Retina (tissue), 1 donor: ENCODE data around the gene ENKUR.
"Not testable (repeated sequence)": the region's sequence is repeated elsewhere in the genome, so short reads cannot be mapped to it uniquely, and the experiment has no call there.

Experiments used
- DNase-seq: peaks from one replicate; pipeline ENCODE4 v3.0.0-alpha.2; 2016

ENKUR gene

GRCh38 chr10:24969841-24970281, 46.1 kb downstream of the ENKUR start:
- DNase-seq = no peak

DNA sequence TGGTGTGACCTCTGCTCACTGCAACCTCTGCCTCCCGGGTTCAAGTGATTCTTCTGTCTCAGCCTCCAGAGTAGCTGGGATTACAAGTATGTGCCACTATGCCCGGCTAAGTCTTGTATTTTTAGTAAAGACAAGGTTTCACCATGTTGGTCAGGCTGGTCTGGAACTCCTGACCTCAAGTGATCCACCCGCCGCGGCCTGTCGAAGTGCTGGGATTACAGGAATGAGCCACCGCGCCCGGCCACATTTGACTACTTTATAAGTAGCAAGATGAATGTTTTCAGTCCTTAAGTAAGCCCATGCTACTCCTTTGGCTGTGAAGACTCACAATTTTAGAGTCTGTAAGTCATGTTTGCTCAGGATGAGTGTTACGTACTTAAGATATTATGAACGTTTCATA, 47.0 kb downstream of the ENKUR start:
- DNase-seq = not testable (repeated sequence)

DNA sequence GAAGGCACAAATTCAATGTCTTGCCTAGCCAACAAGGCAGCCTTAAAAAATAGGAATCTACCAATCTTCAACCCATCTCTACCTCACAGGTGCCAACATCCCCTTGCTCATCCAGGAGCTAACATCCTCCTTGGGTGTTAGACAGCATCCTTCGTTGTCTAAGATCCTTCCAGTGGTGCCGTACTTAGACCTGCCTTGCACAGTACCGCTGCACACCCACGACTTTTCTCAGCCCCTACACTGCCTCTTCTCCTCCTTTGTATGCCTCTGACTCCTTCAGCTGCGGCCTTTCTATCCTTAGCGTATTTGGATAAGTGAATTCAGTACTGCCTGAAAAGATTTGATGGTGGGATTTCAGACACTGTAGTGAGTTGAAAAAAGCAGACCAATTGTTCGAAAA, 47.6 kb downstream of the ENKUR start:
- DNase-seq = no peak

DNA sequence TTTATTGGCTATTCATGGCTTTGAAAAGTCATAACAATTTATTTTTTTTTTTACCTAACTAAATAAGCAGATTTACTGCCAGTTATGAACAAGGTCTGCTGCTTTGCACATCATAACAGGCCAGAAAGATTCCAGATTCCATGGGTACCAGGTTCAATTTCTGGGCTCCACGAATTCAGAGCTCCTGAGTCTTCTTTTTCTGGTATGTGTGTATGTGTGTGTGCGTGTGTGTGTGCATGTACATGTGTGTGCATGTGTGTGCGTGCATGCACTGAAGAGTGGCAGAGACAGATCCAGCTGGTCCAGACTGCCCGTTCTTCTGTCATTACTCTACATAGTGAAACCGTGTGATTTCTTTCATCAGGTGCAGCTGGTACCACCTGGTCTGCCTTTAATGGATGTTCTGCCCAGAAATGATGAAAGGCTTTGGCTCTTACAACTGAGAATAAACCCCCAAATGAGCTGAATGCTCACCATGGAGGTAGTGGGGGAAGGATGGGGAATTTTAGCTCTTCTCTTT, 48.9 kb downstream of the ENKUR start:
- DNase-seq = no peak

DNA sequence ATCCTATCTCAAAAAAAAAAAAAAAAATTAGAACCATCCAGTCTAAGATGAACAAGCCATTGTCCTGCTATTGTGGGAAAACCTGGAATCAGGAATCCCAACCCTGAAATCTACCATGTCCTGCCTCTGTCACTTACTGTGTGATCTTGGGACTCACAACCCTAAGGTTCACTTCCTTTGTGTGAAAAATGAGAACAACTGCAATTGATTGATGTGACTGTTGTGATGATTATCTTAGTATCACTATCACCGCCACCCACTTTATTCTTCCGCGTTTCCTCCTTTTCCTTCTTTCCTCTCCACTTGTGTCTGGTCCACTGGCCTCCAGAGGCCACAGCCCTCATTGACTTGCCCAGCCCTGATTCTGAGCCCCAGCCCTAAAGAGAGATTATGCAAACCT, 50.9 kb downstream of the ENKUR start:
- DNase-seq = no peak

DNA sequence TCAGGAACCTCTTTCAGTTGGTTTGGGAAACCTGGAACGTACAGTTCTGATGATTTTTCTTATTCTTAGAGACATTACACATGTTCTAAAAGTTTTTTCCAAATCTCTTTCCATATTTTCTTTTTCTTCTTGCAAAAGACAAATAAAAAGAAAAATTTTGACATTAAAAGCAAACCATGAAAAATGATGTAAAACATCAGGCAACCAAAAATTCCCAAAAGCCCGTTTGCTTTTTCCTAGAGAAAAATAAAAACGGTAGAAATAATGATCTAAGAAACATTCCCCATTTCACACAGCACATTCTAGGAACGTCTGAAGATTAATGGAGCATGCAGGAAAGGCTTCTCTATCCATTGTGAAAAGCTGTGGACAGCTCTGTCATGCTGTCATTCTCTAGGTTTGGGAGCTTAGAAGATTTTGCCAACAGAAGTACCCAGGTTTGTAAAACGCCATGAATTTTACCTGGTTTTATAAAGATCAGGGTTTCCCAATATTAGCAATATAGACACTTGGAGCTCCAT, 52.4 kb downstream of the ENKUR start:
- peak; percentile 56 for DNase-seq

GRCh38 chr10:24962995-24963394, 53.0 kb downstream of the ENKUR start:
- DNase-seq = no peak

DNA sequence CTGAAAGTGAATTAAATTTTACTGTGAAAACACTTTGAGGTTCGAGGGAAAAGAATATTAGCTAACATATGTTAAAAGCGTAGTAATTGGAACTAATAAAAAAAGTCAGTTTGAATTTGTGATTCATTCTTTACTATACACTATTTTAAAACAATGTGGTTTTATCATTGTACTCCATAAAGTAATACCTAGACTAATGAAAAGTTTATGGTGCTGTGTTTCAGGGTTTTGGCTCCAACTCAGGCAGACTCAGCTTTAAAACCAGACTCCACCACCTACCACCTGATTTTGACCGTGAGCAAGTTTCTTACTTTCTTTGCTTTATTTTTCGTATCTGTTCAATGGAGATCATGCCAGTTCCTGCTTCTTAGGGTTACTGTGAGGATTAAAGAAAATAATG, 54.4 kb downstream of the ENKUR start:
- no peak for DNase-seq

DNA sequence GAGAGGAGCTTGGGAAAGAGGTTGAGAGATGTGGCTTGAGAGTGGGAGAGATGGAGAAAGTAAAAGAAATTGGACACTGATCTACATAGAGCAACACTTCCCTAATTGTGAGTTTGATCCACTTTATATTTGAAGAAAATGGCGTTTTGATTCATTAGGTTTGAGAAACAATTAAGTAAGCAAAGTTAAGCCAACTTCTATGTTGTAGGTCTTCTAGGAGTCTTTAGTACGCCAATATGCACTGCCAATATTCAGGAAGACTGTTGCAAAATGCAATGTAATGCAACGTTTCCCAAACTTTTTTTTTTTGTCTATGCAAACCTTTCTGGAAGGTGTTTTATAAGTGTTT, 56.6 kb downstream of the ENKUR start:
- DNase-seq = no peak

DNA sequence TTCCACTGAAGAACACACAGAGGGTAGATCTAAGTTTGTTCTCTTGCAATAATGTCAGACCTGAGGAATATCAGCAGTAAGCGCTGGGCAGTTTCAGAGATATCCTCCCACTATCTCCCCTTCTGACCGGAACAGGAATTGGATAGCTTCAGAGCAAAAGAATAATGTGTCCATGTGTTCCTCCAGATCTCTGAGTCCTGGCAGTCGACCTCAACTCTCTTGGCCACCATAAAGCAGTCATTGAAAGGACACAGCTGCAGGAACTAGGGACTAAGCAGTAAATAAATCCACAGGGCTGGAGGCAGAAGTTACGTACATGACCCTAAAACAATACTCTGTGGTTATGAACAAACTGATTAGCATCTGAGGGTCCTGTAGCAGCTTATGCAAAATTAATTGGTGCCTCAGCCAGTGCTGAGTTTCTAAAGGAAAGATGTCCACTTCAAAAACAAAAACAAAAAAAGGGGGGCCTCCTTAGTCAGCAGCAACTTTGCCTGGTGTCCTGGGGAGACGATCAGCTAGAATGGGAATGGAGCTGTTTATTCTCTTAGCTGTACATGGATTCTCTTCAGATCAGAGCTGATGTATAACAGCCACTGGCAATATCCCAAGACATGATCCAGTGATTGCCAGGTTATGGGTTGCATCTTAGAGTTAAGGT, 57.1 kb downstream of the ENKUR start:
- DNase-seq = peak; percentile 30

DNA sequence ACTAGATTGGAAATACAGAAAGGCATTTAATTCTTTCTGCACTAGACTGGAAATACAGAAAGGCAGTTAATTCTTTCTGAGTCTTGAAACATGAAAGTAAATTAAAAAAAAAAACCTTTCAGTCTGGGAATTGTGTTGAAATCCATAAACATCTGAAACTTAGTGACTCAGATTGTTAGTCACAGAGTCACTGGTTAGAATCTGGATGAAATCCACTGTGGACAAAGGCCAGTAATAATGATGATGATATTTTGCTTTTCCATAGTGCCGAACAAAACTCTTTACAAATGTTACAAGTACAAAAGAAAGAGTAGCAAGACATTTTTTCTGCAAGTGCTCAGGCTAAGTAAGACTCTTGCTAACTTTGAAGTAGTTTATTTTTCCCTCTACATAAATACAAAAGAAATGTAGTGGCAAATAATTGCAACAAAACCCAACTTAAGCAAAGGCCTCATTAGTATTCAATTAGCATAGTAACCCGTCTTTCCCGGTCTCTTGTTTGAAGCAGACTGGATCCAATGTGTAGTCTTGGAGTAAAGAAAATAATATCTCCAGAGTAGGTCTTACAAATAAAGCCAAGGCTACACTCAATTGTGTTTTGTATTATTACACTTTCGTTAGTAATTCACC, 57.8 kb downstream of the ENKUR start:
- no peak for DNase-seq

DNA sequence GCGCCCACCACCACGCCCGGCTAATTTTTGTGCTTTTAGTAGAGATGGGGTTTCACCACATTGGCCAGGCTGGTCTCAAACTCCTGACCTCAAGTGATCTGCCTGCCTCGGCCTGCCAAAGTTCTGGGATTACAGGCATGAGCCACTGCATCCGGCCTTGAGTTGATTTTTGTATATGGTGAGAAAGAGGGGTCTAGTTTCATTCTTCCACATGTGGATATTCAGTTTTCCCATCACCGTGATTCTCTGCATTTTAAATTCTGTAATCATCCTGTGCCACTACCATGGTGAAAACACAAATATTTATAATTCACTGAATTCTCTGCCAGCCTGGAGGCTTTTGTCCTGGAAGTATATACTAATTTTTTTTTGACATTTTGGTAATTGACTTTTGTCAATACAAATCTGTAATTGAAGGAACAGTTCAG, 58.3 kb downstream of the ENKUR start:
- DNase-seq = not testable (repeated sequence)

DNA sequence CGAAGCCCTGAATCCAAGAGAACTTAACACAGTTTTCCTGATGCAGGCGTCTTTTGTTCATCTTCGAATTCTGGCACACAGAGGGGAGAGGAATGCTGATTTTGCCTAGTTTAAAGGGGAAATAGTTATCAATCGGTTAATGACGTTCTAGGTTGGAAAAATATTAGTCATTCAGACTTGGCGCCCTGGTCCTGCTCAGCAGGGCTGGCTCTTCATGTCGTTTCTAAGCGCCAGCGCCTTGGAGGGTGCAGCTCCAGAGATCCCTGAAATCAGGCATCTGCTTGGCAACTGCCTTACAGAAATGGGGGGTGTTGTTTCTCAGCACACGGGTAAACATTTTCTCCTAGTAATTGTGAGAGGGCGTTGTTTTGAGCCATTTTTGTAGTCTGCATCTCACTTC, 62.3 kb downstream of the ENKUR start:
- no peak for DNase-seq

GRCh38 chr10:24952707-24953645, 63.0 kb downstream of the ENKUR start:
- peak; percentile 77 for DNase-seq

DNA sequence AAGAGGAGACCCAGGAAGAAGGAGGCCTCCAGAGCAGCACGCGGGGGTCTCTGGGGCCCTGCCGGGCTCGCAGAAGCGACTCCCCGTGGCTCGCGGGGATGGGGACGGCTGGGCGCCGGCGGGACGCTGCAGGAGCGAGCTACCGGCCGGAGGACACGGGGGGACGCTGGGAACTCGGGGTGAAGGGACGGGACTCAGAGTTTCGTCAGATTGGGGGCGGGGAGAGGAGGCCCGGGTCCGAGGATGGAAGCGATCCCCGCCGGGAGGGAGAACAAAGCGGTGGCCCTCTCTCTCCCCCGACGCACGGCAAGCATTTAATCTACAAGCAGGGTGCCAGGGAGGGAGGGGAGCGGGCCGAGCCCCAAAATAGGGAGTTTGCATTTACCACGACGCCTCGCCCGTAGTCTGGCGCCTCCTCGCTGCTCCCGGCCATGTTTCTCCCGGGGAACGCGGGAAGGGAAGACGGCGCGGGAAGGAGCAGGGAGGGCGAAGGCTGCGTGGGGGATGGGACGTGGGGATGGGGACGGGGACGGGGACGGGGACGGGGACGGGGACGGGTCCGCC, 63.7 kb downstream of the ENKUR start, which contains the start of gene PRTFDC1:
Gene PRTFDC1 (minus strand): TSS at position 464 of the 564 bp plus-strand sequence. CDS start 31 bp downstream, at position 433.
- DNase-seq = no peak

GRCh38 chr10:24951201-24952142, 64.5 kb downstream of the ENKUR start:
- DNase-seq = peak; percentile 87

DNA sequence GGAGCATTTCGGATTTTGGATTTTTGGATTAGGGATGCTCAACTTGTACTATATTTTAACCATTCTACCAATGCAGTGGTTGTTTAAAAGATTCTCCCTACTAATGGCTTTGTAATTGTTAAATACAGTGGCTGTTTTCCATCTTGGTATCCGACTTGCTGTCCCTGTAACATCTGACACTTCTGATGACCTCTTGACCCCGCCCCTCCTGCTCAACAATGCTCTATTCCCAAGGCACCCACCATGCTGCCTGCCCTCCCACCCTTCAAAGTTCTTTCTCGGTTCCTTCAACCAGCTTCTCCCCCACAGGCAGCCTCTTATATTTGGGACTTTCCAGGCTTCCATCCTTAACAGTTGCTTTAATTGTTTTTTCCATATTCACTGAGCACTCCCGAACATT, 65.5 kb downstream of the ENKUR start:
- DNase-seq = no peak

GRCh38 chr10:24949616-24950015, 66.3 kb downstream of the ENKUR start:
- no peak for DNase-seq

- DNase-seq = no peak
Measured at GRCh38 chr10:24947304-24948097, 68.5 kb downstream of the ENKUR start.

DNA sequence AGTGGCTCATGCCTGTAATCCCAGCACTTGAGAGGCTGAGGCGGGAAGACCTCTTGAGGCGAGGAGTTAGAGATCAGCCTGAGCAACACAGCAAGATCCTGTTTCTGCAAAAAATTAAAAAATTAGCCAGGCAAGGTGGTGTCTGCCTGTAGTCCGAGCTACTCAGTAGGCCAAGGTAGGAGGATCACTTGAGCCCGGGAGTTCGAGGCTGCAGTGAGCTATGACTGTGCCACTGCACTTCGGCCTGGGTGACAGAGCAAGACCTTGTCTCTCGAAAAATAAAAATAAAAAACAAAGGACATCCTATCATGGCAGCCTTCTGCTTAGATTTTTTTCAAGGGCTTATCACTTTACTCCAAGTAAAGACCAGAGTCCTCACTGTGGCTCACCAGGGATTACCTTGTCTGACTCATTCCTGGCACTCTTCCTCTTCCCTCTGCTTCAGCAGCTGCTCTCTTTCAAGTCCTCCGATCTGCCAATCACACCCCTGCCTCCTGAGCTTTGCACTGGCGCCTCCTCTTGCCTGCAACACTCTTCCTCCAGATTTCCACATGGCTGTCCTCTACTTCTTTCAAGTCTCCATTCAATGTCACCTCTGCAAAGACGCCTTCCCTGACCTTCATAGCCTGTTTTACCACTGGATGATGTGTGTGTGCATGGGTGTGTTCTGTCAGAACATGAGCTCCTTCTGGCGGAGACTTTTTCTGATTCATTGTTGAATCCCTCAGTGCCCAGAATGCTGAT, 71.3 kb downstream of the ENKUR start:
- no peak for DNase-seq
